PC-3 (cell line): ENCODE results near the gene MAP3K5. TPM values are rescaled to one million over a fixed set of nuclear protein-coding genes. Genes with fewer than 3 reads are reported as not detected.

Experiments
- ATAC-seq: fragments of 200-7000 bp; cut with Tn5 transposase; 2 replicates; pipeline ENCODE4 v1.9.1; 2020; ENCODE audit warnings: mild to moderate bottlenecking, moderate library complexity
- BruUV-seq: library from RNA; stranded (reverse); fragments of 400-500 nt; replicated peaks from 2 replicates; lab custom pipeline; 2021; lab: Mats Ljungman, UMichigan
- CTCF ChIA-PET: fragments of 300-600 bp; sonication (Branson Sonifier 250); formaldehyde crosslinking; loops from one replicate; lab custom pipeline; 2022; ENCODE audit warnings: antibody characterized with exemption; lab: Charles Lee
- POLR2A ChIA-PET: fragments of 300-600 bp; sonication (Branson Sonifier 250); formaldehyde crosslinking; loops from one replicate; lab custom pipeline; 2022; ENCODE audit warnings: antibody characterized with exemption; ENCODE audit not compliant: unreplicated experiment; lab: Charles Lee
- DNase-seq: peaks from one replicate; pipeline ENCODE4 v3.0.0-alpha.2; 2015
- H2AFZ ChIP-seq: fragments of 300-600 bp; sonication (generic); 2 replicates; pipeline ENCODE4 v1.6.0; 2016; ENCODE audit warnings: antibody characterized with exemption, low read length
- H3F3A ChIP-seq: fragments of 300-600 bp; sonication (generic); one replicate; pipeline ENCODE4 v1.6.0; 2017; ENCODE audit warnings: antibody characterized with exemption, low read length, control low read depth, mild to moderate bottlenecking; ENCODE audit not compliant: unreplicated experiment
- H3K27ac ChIP-seq: fragments of 300-600 bp; sonication (generic); 2 replicates; pipeline ENCODE4 v1.5.1; 2016; ENCODE audit warnings: mild to moderate bottlenecking, low read length
- H3K27me3 ChIP-seq: fragments of 300-600 bp; sonication (generic); 2 replicates; pipeline ENCODE4 v1.6.1; 2016; ENCODE audit warnings: low read length, mixed read lengths
- H3K36me3 ChIP-seq: fragments of 300-600 bp; sonication (generic); 2 replicates; pipeline ENCODE4 v1.6.1; 2016; ENCODE audit warnings: low read depth, mixed run types, low read length, mixed read lengths
- H3K4me1 ChIP-seq: fragments of 300-600 bp; sonication (generic); 2 replicates; pipeline ENCODE4 v1.5.1; 2016; ENCODE audit warnings: low read length; ENCODE audit not compliant: insufficient read depth
- H3K4me2 ChIP-seq: fragments of 300-600 bp; sonication (generic); 2 replicates; pipeline ENCODE4 v1.6.0; 2016; ENCODE audit warnings: low read length
- H3K4me3 ChIP-seq: fragments of 300-600 bp; sonication (generic); 2 replicates; pipeline ENCODE4 v1.5.1; 2016; ENCODE audit warnings: mild to moderate bottlenecking, low read length, mixed read lengths
- H3K79me2 ChIP-seq: fragments of 300-600 bp; sonication (generic); 2 replicates; pipeline ENCODE4 v1.6.1; 2017; ENCODE audit warnings: low read length, mixed read lengths
- H3K9ac ChIP-seq: fragments of 300-600 bp; sonication (generic); 2 replicates; pipeline ENCODE4 v1.6.0; 2016; ENCODE audit warnings: mild to moderate bottlenecking, low read length
- H3K9me2 ChIP-seq: fragments of 300-600 bp; sonication (generic); replicated peaks from 2 replicates; pipeline ENCODE4 v1.6.1; 2016; ENCODE audit warnings: mixed run types, low read length, mixed read lengths
- H3K9me3 ChIP-seq: fragments of 300-600 bp; sonication (generic); 2 replicates; pipeline ENCODE4 v1.6.1; 2016; ENCODE audit warnings: low read length, mixed read lengths
- H4K20me1 ChIP-seq: fragments of 300-600 bp; sonication (generic); 2 replicates; pipeline ENCODE4 v1.6.1; 2016; ENCODE audit warnings: low read length, mixed read lengths
- CTCF ChIP-seq: fragments of 300-600 bp; sonication (generic); conservative IDR thresholded peaks from 2 replicates; pipeline ENCODE4 v1.5.1; 2017; ENCODE audit warnings: antibody characterized with exemption, low read depth, mild to moderate bottlenecking, low read length
- EZH2 ChIP-seq: fragments of 300-600 bp; sonication (generic); IDR thresholded peaks from one replicate; pipeline ENCODE4 v1.6.1; 2017; ENCODE audit warnings: antibody characterized with exemption, mild to moderate bottlenecking, low read length; ENCODE audit not compliant: unreplicated experiment
- EZH2phosphoT487 ChIP-seq: fragments of 300-600 bp; sonication (generic); IDR thresholded peaks from 2 replicates; pipeline ENCODE4 v1.6.1; 2018; ENCODE audit warnings: mild to moderate bottlenecking, antibody characterized with exemption, low read length, borderline replicate concordance
- intact Hi-C: fragments of 100-400 bp; cut with micrococcal nuclease; formaldehyde crosslinking; loops from 2 replicates; pipeline ENCODE4 v1.9.0; 2023
- total RNA-seq: library from RNA; depleted of rRNA; stranded (reverse); fragments of >200 nt; gene quantifications from 2 replicates; pipeline ENCODE4 v1.2.3, GENCODE V29; 2014

Gene MAP3K5
- total RNA-seq, 1 experiment from 2014 or later: 4.3 TPM

GRCh38 chr6:136643850-136644596, 148.3 kb downstream of the MAP3K5 start:
- intact Hi-C loops: loop anchor here (1.0 kb wide), 3 partner anchors 36 to 149 kb away; no protein-coding TSS in a partner anchor
- H3K27me3 ChIP-seq: no peaks in the 10 kb centered on the region
- ChIA-PET CTCF (interaction anchor here (0.6 to 2.9 kb wide), 6 partner anchors 25 to 151 kb away, joined by 3 to 119 read pairs (median 6); partner anchors contain the start of genes MAP3K5 and MAP7), POLR2A (interaction anchor here (0.6 to 3.0 kb wide), 2 partner anchors 32 to 148 kb away, joined by 4 to 23 read pairs; partner anchors contain the start of gene MAP3K5)
- H3K9me3 ChIP-seq: no peaks in the 10 kb centered on the region
- ATAC-seq (peak; percentile 99), DNase-seq (peak; percentile 88)
- H3K9me2 ChIP-seq: no peaks in the 10 kb centered on the region
- peak overlapping the region; percentile 48 for H3K27ac ChIP-seq
- H3K4me3 ChIP-seq: no peak overlapping the region
- H2AFZ ChIP-seq: peak overlapping the region; percentile 43; the same call in 1 of the 2 replicates
- no peaks in the 10 kb centered on the region for H3K36me3 ChIP-seq
- H3F3A ChIP-seq: no peaks in the 10 kb centered on the region
- H3K9ac ChIP-seq: no peak overlapping the region
- TF ChIP-seq EZH2phosphoT487 (no peak), CTCF (peak; percentile 89), EZH2 (no peak)
- no TSS peak for BruUV-seq
- no peaks in the 10 kb centered on the region for H3K79me2 ChIP-seq
- no peaks in the 10 kb centered on the region for H4K20me1 ChIP-seq
- H3K4me2 ChIP-seq: 0 out of 2 replicates have a peak overlapping the region, but pooled peaks have one; percentile 30
- peaks cover 12% of the 10 kb centered on the region; the same call in 1 of the 2 replicates for H3K4me1 ChIP-seq

- intact Hi-C loops: no loop called here
- H3K4me3 ChIP-seq: no peak overlapping the region
- peaks cover 12% of the 10 kb centered on the region; the same call in 1 of the 2 replicates for H3K4me1 ChIP-seq
- no peaks in the 10 kb centered on the region for H3K79me2 ChIP-seq
- no peaks in the 10 kb centered on the region for H4K20me1 ChIP-seq
- no peak overlapping the region for H3K27ac ChIP-seq
- no peak overlapping the region for H3K4me2 ChIP-seq
- POLR2A ChIA-PET: no interaction called here
- H3K27me3 ChIP-seq: no peaks in the 10 kb centered on the region
- no peaks in the 10 kb centered on the region for H3K36me3 ChIP-seq
- no peak for TF ChIP-seq EZH2phosphoT487
- no peak for TF ChIP-seq EZH2
- no peak for TF ChIP-seq CTCF
- H3F3A ChIP-seq: no peaks in the 10 kb centered on the region
- no peaks in the 10 kb centered on the region for H3K9me2 ChIP-seq
- CTCF ChIA-PET: interaction anchor here (0.6 kb wide), 1 partner anchor 77 kb away, joined by 3 read pairs; no protein-coding TSS in a partner anchor
- no peak overlapping the region for H2AFZ ChIP-seq
- no TSS peak for BruUV-seq
- no peaks in the 10 kb centered on the region for H3K9me3 ChIP-seq
- DNase-seq: no peak
- H3K9ac ChIP-seq: no peak overlapping the region
- ATAC-seq: no peak
Observed at GRCh38 chr6:136641873-136642465, 150.3 kb downstream of the MAP3K5 start.
